Right lobe of liver (tissue), 4 donors: ENCODE data around the gene DEUP1.

Experiments used
- POLR2A ChIP-seq: fragments of 450-650 bp; IDR thresholded peaks from one replicate; pipeline ENCODE4 v1.6.1; 2017; ENCODE audit warnings: antibody characterized with exemption, mild to moderate bottlenecking
- TF ChIP-seq, protein P1 (sequence below), 4 donors: fragments of 200-600 bp in 3 of 4; fragments of 450-650 bp in 1 of 4; IDR thresholded peaks; one replicate each; pipeline versions ENCODE4 v1.5.1 to v1.8.0; 2016 to 2022; ENCODE audit warnings: antibody characterized with exemption in 4 of 4, mild to moderate bottlenecking in 2 of 4
- donor health status: DM: no; HTN: no; CAD: no.
- donor health status: DM: no; HTN: no; CAD: no.
- donor health status: DM: no; HTN: yes; CAD: no.

DNA sequence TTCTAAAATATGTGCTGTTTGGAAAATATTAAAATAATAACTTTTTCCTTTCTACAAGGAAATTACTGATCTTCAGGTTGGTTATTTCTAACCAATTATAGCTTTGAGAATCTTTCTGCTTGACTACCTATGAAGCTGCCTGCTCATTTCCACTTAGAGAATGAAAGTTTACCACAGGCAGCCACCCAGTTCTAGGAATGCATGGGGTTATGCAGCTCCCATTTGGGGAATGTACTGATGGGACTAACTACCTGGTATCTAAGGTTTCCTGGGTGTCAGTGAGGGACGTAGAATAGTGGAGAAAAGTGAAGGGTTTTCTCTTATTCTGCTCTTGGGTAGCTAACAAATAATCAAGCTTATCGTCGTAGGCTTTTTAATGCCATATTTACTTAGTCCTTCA is 73.4 kb downstream of the DEUP1 start:
- no peak for TF ChIP-seq POLR2A
- TF ChIP-seq, protein P1, sequence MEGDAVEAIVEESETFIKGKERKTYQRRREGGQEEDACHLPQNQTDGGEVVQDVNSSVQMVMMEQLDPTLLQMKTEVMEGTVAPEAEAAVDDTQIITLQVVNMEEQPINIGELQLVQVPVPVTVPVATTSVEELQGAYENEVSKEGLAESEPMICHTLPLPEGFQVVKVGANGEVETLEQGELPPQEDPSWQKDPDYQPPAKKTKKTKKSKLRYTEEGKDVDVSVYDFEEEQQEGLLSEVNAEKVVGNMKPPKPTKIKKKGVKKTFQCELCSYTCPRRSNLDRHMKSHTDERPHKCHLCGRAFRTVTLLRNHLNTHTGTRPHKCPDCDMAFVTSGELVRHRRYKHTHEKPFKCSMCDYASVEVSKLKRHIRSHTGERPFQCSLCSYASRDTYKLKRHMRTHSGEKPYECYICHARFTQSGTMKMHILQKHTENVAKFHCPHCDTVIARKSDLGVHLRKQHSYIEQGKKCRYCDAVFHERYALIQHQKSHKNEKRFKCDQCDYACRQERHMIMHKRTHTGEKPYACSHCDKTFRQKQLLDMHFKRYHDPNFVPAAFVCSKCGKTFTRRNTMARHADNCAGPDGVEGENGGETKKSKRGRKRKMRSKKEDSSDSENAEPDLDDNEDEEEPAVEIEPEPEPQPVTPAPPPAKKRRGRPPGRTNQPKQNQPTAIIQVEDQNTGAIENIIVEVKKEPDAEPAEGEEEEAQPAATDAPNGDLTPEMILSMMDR (IDR thresholded peaks at IDR 0.05) = no peak
